Stomach (tissue), 4 donors: Measurements from ENCODE around the gene ENAH.

Source experiments
- EP300 ChIP-seq: sonication (generic); formaldehyde crosslinking; IDR thresholded peaks from one replicate; pipeline ENCODE4 v1.6.1; 2017; ENCODE audit warnings: antibody characterized with exemption
- POLR2A ChIP-seq, 4 donors: fragments of 450-650 bp; IDR thresholded peaks; one replicate each; pipeline ENCODE4 v1.6.1; 2016; ENCODE audit warnings: antibody characterized with exemption in 4 of 4, control low read depth in 2 of 4, mild to moderate bottlenecking in 1 of 4, moderate library complexity in 1 of 4
- POLR2AphosphoS5 ChIP-seq, 3 donors: sonication (generic); formaldehyde crosslinking; IDR thresholded peaks; one replicate each; pipeline ENCODE4 v1.6.1; 2016; ENCODE audit warnings: antibody characterized with exemption in 3 of 3
- TF ChIP-seq, protein P1 (sequence below), 7 experiments: fragments of 450-650 bp in 4 of 7; fragments of 200-600 bp in 3 of 7; sonication (generic) in 3 of 7; IDR thresholded peaks; one replicate each; pipeline ENCODE4 v1.5.1; 2016 to 2019; ENCODE audit warnings: antibody characterized with exemption in 7 of 7, control low read depth in 2 of 7, mild to moderate bottlenecking in 1 of 7

DNA sequence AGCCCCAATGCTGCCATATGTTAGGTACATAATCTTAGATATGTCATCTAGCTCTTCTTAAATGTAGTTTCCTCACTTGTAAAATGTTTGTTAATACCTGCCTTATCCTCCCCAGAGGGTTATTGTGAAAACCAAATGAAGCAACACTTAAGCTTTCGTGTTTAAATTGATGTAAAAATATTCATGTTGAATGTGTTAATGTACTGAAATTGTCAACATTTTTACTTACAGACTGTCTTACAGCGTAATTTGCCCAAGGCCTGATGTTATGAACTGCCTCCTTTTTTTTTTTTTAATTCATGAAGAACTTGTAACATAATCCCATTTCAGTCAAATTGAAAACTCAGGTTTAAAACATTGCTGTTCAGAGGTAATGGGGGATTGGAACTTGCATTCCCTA lies 25.6 kb upstream of the ENAH start:
- TF ChIP-seq POLR2AphosphoS5 (IDR thresholded peaks at IDR 0.05) (no peak), EP300 (no peak), POLR2A (IDR thresholded peaks at IDR 0.05) (no peak)
- TF ChIP-seq, protein P1, sequence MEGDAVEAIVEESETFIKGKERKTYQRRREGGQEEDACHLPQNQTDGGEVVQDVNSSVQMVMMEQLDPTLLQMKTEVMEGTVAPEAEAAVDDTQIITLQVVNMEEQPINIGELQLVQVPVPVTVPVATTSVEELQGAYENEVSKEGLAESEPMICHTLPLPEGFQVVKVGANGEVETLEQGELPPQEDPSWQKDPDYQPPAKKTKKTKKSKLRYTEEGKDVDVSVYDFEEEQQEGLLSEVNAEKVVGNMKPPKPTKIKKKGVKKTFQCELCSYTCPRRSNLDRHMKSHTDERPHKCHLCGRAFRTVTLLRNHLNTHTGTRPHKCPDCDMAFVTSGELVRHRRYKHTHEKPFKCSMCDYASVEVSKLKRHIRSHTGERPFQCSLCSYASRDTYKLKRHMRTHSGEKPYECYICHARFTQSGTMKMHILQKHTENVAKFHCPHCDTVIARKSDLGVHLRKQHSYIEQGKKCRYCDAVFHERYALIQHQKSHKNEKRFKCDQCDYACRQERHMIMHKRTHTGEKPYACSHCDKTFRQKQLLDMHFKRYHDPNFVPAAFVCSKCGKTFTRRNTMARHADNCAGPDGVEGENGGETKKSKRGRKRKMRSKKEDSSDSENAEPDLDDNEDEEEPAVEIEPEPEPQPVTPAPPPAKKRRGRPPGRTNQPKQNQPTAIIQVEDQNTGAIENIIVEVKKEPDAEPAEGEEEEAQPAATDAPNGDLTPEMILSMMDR (IDR thresholded peaks at IDR 0.05), result no peak
